ENCODE measurements around the gene DECR2. TPM values are rescaled to one million over a fixed set of nuclear protein-coding genes. Genes with fewer than 3 reads are reported as not detected.
A peak's percentile ranks its signal among the peaks of the same experiment; 100 is the strongest.
"Not testable (repeated sequence)": the region's sequence is repeated elsewhere in the genome, so short reads cannot be mapped to it uniquely, and the experiment has no call there.

DECR2 gene
- total RNA-seq, 4 donors from 2014 or later: 13.6 to 19.6 (median 17.0) TPM

DNA sequence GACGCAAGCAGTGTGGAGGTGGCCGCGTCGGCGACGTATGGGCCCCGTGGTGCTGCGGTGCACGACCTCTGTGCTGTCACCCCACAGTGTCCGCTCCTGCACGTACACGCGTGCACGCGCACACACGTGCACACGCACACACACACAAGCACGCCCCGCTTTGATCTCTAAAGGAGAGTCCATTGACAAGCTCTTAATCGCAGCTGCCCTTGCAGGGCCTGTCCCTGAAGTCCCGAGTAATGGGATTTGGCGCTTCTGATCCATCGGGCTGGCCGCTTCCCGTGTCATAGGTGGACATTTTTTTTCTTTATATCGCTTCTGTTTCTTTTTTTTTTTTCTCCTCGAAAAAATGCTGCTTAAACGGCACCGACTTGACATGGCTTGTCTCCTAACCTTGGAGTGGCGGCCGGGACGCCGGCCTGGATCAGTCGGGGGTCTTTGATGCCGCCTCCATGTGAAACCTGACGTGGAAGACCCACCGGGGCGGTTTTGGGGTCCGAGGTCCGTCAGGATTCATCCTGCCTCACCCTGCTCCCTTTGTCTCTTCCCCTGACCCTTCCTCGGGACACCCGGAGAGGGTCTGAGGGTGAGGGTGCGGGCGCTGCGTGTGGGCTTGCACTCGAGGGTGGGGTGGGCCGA is 40.9 kb upstream of the DECR2 start:
- no peak overlapping the region for H3K4me3 ChIP-seq
- no peak overlapping the region for H3K27ac ChIP-seq
- no peaks in the 10 kb centered on the region for H3K9me3 ChIP-seq
- intact Hi-C loops (cut with DNase I): no loop called here
- peaks cover 0 to 10% (median 7%) of the 10 kb centered on the region in 3 donors for H3K4me1 ChIP-seq
- H3K27me3 ChIP-seq: peaks cover 0 to 37% (median 0%) of the 10 kb centered on the region in 4 donors
- no peak for TF ChIP-seq POLR2A (IDR thresholded peaks at IDR 0.05)
- TF ChIP-seq, protein P1, sequence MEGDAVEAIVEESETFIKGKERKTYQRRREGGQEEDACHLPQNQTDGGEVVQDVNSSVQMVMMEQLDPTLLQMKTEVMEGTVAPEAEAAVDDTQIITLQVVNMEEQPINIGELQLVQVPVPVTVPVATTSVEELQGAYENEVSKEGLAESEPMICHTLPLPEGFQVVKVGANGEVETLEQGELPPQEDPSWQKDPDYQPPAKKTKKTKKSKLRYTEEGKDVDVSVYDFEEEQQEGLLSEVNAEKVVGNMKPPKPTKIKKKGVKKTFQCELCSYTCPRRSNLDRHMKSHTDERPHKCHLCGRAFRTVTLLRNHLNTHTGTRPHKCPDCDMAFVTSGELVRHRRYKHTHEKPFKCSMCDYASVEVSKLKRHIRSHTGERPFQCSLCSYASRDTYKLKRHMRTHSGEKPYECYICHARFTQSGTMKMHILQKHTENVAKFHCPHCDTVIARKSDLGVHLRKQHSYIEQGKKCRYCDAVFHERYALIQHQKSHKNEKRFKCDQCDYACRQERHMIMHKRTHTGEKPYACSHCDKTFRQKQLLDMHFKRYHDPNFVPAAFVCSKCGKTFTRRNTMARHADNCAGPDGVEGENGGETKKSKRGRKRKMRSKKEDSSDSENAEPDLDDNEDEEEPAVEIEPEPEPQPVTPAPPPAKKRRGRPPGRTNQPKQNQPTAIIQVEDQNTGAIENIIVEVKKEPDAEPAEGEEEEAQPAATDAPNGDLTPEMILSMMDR (IDR thresholded peaks at IDR 0.05): no peak
- no peak for DNase-seq
- H3K36me3 ChIP-seq: peaks cover 0 to under 1% (median 0%) of the 10 kb centered on the region in 3 donors
- 71 to 86% methylated on average over 11 to 42 of the region's 47 CpGs for WGBS, 2 donors

DNA sequence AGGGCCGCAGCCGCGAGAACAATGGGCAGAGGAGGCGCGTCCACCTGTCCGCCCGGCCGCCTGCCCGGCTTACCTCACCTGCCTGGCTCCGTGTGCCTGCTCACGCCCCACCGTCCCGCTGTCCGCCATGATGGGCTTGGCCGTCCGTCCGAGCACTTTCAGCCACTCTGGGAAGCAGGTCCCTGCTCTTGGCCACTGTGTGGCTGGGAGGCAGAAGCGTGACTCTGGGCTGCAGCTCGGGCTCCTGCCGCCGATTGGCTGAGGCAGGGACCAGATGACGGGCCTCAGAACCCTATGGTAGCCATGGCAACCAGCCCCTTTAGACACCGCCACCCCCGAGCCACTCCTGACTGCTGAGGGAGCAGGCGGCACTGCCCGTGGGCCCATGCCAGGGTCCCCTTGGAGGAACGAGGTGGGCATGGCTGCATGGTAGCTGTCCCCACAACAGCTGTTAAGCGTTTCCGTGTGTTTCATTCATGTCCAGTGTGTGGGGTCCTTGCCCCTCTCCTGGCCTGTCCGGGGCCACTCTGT is 40.3 kb upstream of the DECR2 start:
- Histone ChIP-seq H3K27ac (no peak overlapping the region), H3K27me3 (peaks cover 0 to 37% (median 0%) of the 10 kb centered on the region in 4 donors), H3K9me3 (no peaks in the 10 kb centered on the region), H3K36me3 (peaks cover 0 to 7% (median under 1%) of the 10 kb centered on the region in 3 donors), H3K4me1 (peaks cover 0 to 10% (median 7%) of the 10 kb centered on the region in 3 donors), H3K4me3 (no peak overlapping the region)
- no peak for TF ChIP-seq POLR2A (IDR thresholded peaks at IDR 0.05)
- TF ChIP-seq, protein P1 (IDR thresholded peaks at IDR 0.05): no peak
- DNase-seq: no peak
- WGBS, 2 donors: 64 to 82% methylated on average over 5 to 17 of the region's 30 CpGs
- intact Hi-C loops (cut with DNase I): no loop called here

- no peak overlapping the region for H3K27ac ChIP-seq
- peaks cover under 1 to 14% (median 6%) of the 10 kb centered on the region in 3 donors for H3K36me3 ChIP-seq
- no peak overlapping the region for H3K4me3 ChIP-seq
- intact Hi-C loops (cut with DNase I): no loop called here
- no peaks in the 10 kb centered on the region for H3K9me3 ChIP-seq
- 0 to 36% methylated on average over 3 to 17 of the region's 30 CpGs for WGBS, 2 donors
- DNase-seq: no peak
- H3K27me3 ChIP-seq: peaks cover 0 to 37% (median 0%) of the 10 kb centered on the region in 4 donors
- TF ChIP-seq, protein P1 (IDR thresholded peaks at IDR 0.05): peak; percentile 50 to 90 (median 74)
- TF ChIP-seq POLR2A (IDR thresholded peaks at IDR 0.05): no peak
- peaks cover 0 to 10% (median 7%) of the 10 kb centered on the region in 3 donors for H3K4me1 ChIP-seq
Measured at GRCh38 chr16:361872-362701, 39.6 kb upstream of the DECR2 start.

- H3K27me3 ChIP-seq: peaks cover 0 to 37% (median 0%) of the 10 kb centered on the region in 4 donors
- peaks cover 0 to 10% (median 7%) of the 10 kb centered on the region in 3 donors for H3K4me1 ChIP-seq
- intact Hi-C loops (cut with DNase I); DNase-seq; H3K4me3 ChIP-seq; H3K27ac ChIP-seq; H3K9me3 ChIP-seq: not testable (repeated sequence)
- WGBS, 2 donors: no CpG with 5 or more reads among the region's 24 CpGs
- peaks cover 6 to 19% (median 11%) of the 10 kb centered on the region in 3 donors for H3K36me3 ChIP-seq
Measured at GRCh38 chr16:362702-362999, 39.0 kb upstream of the DECR2 start.

DNA sequence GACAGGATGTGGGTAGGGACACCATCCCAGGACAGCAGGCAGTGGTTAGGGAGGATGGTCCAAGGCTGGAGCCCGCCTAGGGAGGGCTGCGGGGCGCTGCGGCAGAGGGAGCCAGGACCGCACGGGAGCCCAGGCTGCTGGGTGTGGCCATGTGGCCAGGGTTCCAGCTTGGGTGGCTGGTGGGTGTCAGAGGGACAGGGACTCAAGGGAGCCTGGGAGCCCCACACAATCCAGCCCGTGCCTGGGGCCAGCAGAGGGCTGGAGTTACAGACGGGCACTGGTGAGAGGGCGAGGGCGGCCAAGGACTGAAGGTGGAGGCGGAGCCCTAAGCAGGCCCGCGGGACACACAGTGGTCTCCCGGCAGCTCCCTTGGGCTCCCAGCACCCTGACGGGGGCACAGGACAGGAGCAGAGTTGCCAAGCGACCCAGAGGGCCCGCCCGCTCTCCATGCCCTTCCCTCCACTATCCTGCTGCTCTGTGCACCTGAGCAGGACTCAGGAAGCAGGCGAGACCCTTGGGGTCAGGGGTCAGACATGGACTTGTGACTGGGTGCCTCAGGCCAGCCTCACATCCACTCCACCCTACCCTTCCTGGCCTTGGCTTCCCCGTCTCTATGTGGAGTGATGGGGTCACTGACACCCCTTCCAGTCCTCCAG is 38.4 kb upstream of the DECR2 start:
- WGBS, 2 donors: 59 to 72% methylated on average over 5 to 9 of the region's 20 CpGs
- H3K4me3 ChIP-seq: no peak overlapping the region
- intact Hi-C loops (cut with DNase I): no loop called here
- H3K36me3 ChIP-seq: peaks cover 7 to 25% (median 17%) of the 10 kb centered on the region in 3 donors
- H3K9me3 ChIP-seq: no peaks in the 10 kb centered on the region
- peaks cover 0 to 37% (median 0%) of the 10 kb centered on the region in 4 donors for H3K27me3 ChIP-seq
- TF ChIP-seq POLR2A (IDR thresholded peaks at IDR 0.05): no peak
- TF ChIP-seq, protein P1 (IDR thresholded peaks at IDR 0.05): no peak
- H3K27ac ChIP-seq: no peak overlapping the region
- H3K4me1 ChIP-seq: peaks cover 0 to 10% (median 7%) of the 10 kb centered on the region in 3 donors
- no peak for DNase-seq
